Nephron progenitor cell (in vitro differentiated cells): Measurements from ENCODE around the gene COL21A1.

ENCODE experiments used
- DNase-seq: peaks from one replicate; pipeline ENCODE4 v3.0.0; 2021
- H3K27ac Mint-ChIP-seq: 2 replicates; pipeline ENCODE4 v1.8.0; 2021; ENCODE audit warnings: mild to moderate bottlenecking, moderate library complexity, mixed read lengths
- H3K27me3 Mint-ChIP-seq: 2 replicates; pipeline ENCODE4 v1.8.0; 2021; ENCODE audit warnings: mild to moderate bottlenecking, low read depth, mixed read lengths; ENCODE audit not compliant: poor library complexity
- H3K36me3 Mint-ChIP-seq: 2 replicates; pipeline ENCODE4 v1.8.0; 2021; ENCODE audit warnings: low read depth, mixed read lengths
- H3K4me1 Mint-ChIP-seq: 2 replicates; pipeline ENCODE4 v1.8.0; 2021; ENCODE audit warnings: mixed read lengths
- H3K4me3 Mint-ChIP-seq: 2 replicates; pipeline ENCODE4 v1.8.0; 2021; ENCODE audit warnings: mild to moderate bottlenecking, moderate library complexity, mixed read lengths
- H3K9me3 Mint-ChIP-seq: 2 replicates; pipeline ENCODE4 v1.8.0; 2021; ENCODE audit warnings: mild to moderate bottlenecking, moderate library complexity, mixed read lengths
- TF ChIP-seq, protein P1 (sequence below): fragments of 200-600 bp; sonication (generic); IDR thresholded peaks from 2 replicates; pipeline ENCODE4 v1.5.0; 2021; ENCODE audit warnings: antibody characterized with exemption

Gene COL21A1

DNA sequence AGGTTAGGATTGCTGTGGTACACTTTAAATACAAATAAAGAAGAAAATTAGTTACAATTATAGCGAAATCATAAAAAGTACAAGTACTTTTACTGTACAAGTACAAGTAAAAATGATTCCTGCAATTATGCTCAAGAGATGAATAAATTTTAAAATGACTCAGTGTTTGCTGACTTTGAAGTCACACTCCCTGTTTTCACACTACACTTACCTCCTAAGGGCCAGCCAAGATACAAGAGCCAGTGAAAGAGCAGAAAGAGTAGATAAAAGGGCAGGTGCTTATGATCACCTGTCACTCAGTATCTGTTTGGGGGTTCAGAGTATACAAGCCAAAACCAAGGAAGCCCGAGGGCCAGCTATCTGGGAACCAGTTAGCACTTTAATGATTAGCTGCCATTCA lies 41.0 kb upstream of the COL21A1 start:
- no peaks in the 10 kb centered on the region for H3K27me3 Mint-ChIP-seq
- peak overlapping the region; percentile 17 for H3K27ac Mint-ChIP-seq
- TF ChIP-seq, protein P1, sequence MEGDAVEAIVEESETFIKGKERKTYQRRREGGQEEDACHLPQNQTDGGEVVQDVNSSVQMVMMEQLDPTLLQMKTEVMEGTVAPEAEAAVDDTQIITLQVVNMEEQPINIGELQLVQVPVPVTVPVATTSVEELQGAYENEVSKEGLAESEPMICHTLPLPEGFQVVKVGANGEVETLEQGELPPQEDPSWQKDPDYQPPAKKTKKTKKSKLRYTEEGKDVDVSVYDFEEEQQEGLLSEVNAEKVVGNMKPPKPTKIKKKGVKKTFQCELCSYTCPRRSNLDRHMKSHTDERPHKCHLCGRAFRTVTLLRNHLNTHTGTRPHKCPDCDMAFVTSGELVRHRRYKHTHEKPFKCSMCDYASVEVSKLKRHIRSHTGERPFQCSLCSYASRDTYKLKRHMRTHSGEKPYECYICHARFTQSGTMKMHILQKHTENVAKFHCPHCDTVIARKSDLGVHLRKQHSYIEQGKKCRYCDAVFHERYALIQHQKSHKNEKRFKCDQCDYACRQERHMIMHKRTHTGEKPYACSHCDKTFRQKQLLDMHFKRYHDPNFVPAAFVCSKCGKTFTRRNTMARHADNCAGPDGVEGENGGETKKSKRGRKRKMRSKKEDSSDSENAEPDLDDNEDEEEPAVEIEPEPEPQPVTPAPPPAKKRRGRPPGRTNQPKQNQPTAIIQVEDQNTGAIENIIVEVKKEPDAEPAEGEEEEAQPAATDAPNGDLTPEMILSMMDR: no peak
- no peaks in the 10 kb centered on the region for H3K36me3 Mint-ChIP-seq
- H3K4me1 Mint-ChIP-seq: peaks cover 7% of the 10 kb centered on the region
- H3K4me3 Mint-ChIP-seq: no peak overlapping the region
- peaks cover 3% of the 10 kb centered on the region for H3K9me3 Mint-ChIP-seq
- no peak for DNase-seq

DNA sequence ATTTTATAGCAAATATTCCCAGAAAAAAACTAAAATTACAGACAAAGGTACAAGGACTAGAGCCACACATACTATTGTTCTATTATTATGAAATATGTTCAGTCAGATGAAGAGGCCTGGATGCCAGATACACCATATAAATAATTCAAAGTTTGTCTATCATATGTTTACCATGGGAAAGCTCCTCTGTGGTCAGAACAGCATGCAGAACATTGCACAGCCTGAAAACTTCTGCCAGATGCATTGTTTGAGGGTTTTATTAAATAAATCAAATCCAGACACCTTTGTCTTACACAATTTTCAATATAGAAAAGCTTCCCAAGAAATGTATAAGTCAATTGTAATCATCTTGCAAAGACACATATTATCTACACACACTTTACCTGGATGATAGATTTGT lies 35.0 kb upstream of the COL21A1 start:
- peaks cover 3% of the 10 kb centered on the region for H3K27me3 Mint-ChIP-seq
- H3K4me3 Mint-ChIP-seq: no peak overlapping the region
- no peak overlapping the region for H3K27ac Mint-ChIP-seq
- peaks cover 3% of the 10 kb centered on the region for H3K9me3 Mint-ChIP-seq
- peaks cover 13% of the 10 kb centered on the region for H3K4me1 Mint-ChIP-seq
- no peak for DNase-seq
- H3K36me3 Mint-ChIP-seq: no peaks in the 10 kb centered on the region
- TF ChIP-seq, protein P1: no peak

DNA sequence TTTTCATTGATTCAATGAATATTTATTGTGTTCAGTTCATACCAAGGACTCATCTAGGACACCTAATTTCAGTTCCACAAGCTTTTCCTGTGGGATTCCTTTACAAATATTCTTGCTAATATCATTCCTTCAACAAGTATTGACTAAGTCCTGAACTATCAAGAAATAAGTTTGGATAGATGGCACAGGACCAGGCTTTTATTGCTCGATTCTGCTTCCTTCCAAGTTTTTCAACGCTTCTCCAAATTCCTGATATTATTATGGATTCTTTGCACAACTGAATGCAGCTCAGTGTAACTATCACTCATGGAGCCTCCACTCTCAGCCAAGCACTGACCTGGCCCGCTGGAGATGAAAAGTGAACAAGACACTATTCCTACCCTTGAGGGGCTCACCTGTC lies 32.7 kb upstream of the COL21A1 start:
- DNase-seq: no peak
- H3K36me3 Mint-ChIP-seq: no peaks in the 10 kb centered on the region
- H3K4me3 Mint-ChIP-seq: no peak overlapping the region
- H3K4me1 Mint-ChIP-seq: peaks cover 6% of the 10 kb centered on the region
- TF ChIP-seq, protein P1: no peak
- H3K27ac Mint-ChIP-seq: no peak overlapping the region
- peaks cover 15% of the 10 kb centered on the region for H3K9me3 Mint-ChIP-seq
- H3K27me3 Mint-ChIP-seq: peaks cover 3% of the 10 kb centered on the region

DNA sequence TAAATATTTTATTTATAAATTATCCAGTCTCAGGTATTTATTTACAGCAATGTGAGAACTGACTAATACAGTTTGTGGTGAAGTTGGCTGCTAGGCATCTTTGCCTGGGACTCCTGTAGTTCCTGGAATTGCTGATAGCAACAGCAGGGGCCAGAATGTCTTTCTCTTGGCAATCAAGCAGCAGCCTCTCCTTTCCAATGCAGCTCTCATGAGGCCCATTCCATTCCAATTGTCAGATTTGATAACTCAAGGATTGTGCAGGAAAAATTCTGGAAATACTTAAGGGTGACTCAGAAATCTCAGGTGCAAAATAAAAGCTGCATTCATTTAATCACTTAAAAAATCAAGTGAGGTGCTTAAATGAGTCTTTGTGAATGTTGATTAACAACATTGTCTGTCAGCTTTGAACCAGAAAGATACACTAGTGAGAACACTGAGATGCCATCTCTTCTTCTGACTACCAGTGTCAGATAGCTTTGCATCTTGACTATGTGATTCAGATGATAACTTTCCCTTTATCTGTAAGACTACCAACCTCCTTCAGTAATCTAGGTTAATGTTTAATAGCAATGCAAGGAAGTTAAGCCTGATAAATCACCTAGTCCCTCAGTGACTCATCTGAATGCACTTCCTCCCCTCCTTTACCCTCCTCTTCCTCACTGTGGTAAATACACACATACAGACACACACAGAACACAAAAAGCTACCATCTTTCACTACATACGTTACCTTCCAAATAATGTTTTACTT lies 32.1 kb upstream of the COL21A1 start:
- no peak for DNase-seq
- Mint-ChIP-seq H3K4me1 (peaks cover 6% of the 10 kb centered on the region), H3K27ac (no peak overlapping the region), H3K9me3 (peaks cover 18% of the 10 kb centered on the region), H3K27me3 (peaks cover 3% of the 10 kb centered on the region), H3K4me3 (no peak overlapping the region), H3K36me3 (no peaks in the 10 kb centered on the region)
- TF ChIP-seq, protein P1: no peak

DNA sequence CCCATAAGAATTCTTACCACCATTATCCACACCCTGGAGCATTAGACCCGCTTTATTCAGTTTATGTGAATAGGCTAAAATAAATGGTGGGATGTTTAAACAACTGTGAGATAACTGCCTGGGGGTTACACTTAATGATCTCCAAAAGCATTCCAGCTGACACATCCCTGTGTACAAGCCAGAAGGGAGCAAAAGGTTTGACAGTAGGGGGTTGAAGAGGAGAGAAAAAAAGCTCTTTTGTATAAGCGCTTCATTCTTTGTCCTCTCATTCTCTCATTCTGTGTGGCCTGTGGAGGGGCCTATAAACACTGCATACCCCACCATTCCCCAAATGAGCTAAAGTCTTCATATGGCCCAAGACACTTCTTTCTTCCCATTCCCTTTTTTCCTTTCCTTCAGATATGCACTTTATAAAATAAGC lies 30.8 kb upstream of the COL21A1 start:
- Mint-ChIP-seq H3K27me3 (peaks cover 3% of the 10 kb centered on the region), H3K36me3 (no peaks in the 10 kb centered on the region), H3K4me3 (no peak overlapping the region), H3K27ac (no peak overlapping the region), H3K4me1 (peaks cover 6% of the 10 kb centered on the region), H3K9me3 (peaks cover 31% of the 10 kb centered on the region)
- DNase-seq: no peak
- TF ChIP-seq, protein P1: no peak
